ENCODE data around the gene HELZ2. TPM values are rescaled to one million over a fixed set of nuclear protein-coding genes. Genes with fewer than 3 reads are reported as not detected.
"Not testable (repeated sequence)": the region's sequence is repeated elsewhere in the genome, so short reads cannot be mapped to it uniquely, and the experiment has no call there.

The HELZ2 gene
- polyA plus RNA-seq, 3 donors = 3.0 to 15.5 (median 3.3) TPM

DNA sequence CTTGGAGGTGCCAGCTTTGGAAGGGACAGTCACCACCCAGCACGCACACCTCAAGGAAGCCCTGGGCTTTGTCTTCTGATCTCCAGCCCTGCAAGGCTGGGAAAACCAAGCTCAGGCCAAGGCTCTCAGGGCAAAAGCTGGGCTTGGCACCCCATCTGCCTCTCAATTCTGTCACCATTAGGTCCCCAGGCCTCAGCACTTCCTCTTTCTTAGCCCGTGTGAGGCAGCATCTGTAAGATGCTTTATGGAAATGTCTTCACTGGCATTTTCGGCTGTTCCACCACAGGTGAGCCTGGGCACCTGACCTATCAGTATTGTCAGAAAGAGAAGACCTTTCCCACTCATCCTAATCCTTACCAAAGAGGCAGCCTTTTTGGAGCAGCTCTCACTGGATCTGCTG is 28.3 kb upstream of the HELZ2 start:
- H3K36me3 ChIP-seq (replicated peaks in 1 of 2; ENCODE audit: control insufficient read depth in 1 of 2, insufficient read depth in 2 of 2, low read length in 2 of 2) = peaks cover 48 to 70% of the 10 kb centered on the region in 2 donors
- H3K4me1 Mint-ChIP-seq = peaks cover 15% of the 10 kb centered on the region
- H3K4me1 ChIP-seq (ENCODE audit: control insufficient read depth in 1 of 2, insufficient read depth in 2 of 2, low read length in 2 of 2) = peaks cover 4 to 9% of the 10 kb centered on the region in 2 donors
- peaks cover 55 to 86% of the 10 kb centered on the region in 2 donors for H3K36me3 Mint-ChIP-seq
- H4K20me1 ChIP-seq (ENCODE audit: insufficient read depth, low read length) = peaks cover 13% of the 10 kb centered on the region
- no peak overlapping the region for H3K4me3 Mint-ChIP-seq
- no peak overlapping the region for H3K27ac ChIP-seq (ENCODE audit: low read depth in 1 of 2, low read length in 2 of 2)
- no peaks in the 10 kb centered on the region for H3K9me3 ChIP-seq (replicated peaks in 1 of 2; ENCODE audit: control insufficient read depth in 1 of 2, insufficient read depth in 1 of 2, low read length in 2 of 2)
- H3K27me3 Mint-ChIP-seq (ENCODE audit: low read depth in 3 of 3) = peaks cover 0 to 5% (median 0%) of the 10 kb centered on the region in 3 donors
- intact Hi-C loops (cut with micrococcal nuclease) = no loop called here
- H3K9ac ChIP-seq (ENCODE audit: insufficient read depth, low read length, poor library complexity, severe bottlenecking) = no peak overlapping the region
- no peak overlapping the region for H3K4me2 ChIP-seq (replicated peaks; ENCODE audit: extremely low read depth, low read length, poor library complexity, severe bottlenecking)
- no peaks in the 10 kb centered on the region for H3K27me3 ChIP-seq (ENCODE audit: control insufficient read depth in 2 of 2, insufficient read depth in 2 of 2, low read length in 2 of 2)
- TF ChIP-seq, protein P1, sequence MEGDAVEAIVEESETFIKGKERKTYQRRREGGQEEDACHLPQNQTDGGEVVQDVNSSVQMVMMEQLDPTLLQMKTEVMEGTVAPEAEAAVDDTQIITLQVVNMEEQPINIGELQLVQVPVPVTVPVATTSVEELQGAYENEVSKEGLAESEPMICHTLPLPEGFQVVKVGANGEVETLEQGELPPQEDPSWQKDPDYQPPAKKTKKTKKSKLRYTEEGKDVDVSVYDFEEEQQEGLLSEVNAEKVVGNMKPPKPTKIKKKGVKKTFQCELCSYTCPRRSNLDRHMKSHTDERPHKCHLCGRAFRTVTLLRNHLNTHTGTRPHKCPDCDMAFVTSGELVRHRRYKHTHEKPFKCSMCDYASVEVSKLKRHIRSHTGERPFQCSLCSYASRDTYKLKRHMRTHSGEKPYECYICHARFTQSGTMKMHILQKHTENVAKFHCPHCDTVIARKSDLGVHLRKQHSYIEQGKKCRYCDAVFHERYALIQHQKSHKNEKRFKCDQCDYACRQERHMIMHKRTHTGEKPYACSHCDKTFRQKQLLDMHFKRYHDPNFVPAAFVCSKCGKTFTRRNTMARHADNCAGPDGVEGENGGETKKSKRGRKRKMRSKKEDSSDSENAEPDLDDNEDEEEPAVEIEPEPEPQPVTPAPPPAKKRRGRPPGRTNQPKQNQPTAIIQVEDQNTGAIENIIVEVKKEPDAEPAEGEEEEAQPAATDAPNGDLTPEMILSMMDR (IDR thresholded peaks at IDR 0.05) = no peak
- H3K27ac Mint-ChIP-seq = peak overlapping the region in 1 of 7 donors; percentile 68
- WGBS (ENCODE audit: insufficient coverage) = 62% methylated on average over 3 of the region's 3 CpGs
- H2AFZ ChIP-seq (ENCODE audit: insufficient read depth, low read depth, low read length, poor library complexity, severe bottlenecking) = no peak overlapping the region
- no peak for DNase-seq
- H3K79me2 ChIP-seq (ENCODE audit: insufficient read depth, low read length) = no peaks in the 10 kb centered on the region
- H3K9me3 Mint-ChIP-seq = peaks cover 0 to 7% (median 2%) of the 10 kb centered on the region in 7 donors
- H3K4me3 ChIP-seq (replicated peaks in 1 of 3; ENCODE audit: low read depth in 2 of 3, low read length in 3 of 3) = no peak overlapping the region

DNA sequence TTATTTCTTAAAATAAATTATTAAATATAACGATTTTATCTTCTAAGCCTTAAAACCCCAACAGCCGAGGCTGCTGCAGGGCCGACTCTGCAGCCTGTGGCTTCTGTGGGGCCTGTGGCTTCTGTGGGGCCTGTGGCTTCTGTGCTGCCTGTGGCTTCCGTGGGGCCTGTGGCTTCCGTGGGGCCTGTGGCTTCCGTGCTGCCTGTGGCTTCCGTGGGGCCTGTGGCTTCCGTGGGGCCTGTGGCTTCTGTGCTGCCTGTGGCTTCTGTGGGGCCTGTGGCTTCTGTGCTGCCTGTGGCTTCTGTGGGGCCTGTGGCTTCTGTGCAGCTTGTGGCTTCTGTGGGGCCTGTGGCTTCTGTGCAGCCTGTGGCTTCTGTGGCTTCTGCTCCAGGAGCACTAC is 27.6 kb upstream of the HELZ2 start:
- DNase-seq; H3K4me3 ChIP-seq (replicated peaks in 1 of 3; ENCODE audit: low read depth in 2 of 3, low read length in 3 of 3); H2AFZ ChIP-seq (ENCODE audit: insufficient read depth, low read depth, low read length, poor library complexity, severe bottlenecking); intact Hi-C loops (cut with micrococcal nuclease); H3K27ac Mint-ChIP-seq; H3K4me2 ChIP-seq (replicated peaks; ENCODE audit: extremely low read depth, low read length, poor library complexity, severe bottlenecking); H3K27me3 ChIP-seq (ENCODE audit: control insufficient read depth in 2 of 2, insufficient read depth in 2 of 2, low read length in 2 of 2); H3K27ac ChIP-seq (ENCODE audit: low read depth in 1 of 2, low read length in 2 of 2); H3K4me1 ChIP-seq (ENCODE audit: control insufficient read depth in 1 of 2, insufficient read depth in 2 of 2, low read length in 2 of 2); H3K9me3 ChIP-seq (replicated peaks in 1 of 2; ENCODE audit: control insufficient read depth in 1 of 2, insufficient read depth in 1 of 2, low read length in 2 of 2); H3K9ac ChIP-seq (ENCODE audit: insufficient read depth, low read length, poor library complexity, severe bottlenecking); H3K9me3 Mint-ChIP-seq; H3K27me3 Mint-ChIP-seq (ENCODE audit: low read depth in 3 of 3); H3K79me2 ChIP-seq (ENCODE audit: insufficient read depth, low read length); H3K4me3 Mint-ChIP-seq: not testable (repeated sequence)
- 0% methylated on average over 1 of the region's 8 CpGs for WGBS (ENCODE audit: insufficient coverage)
- Mint-ChIP-seq H3K36me3 (peaks cover 58 to 89% of the 10 kb centered on the region in 2 donors), H3K4me1 (peaks cover 11% of the 10 kb centered on the region)
- peaks cover 48 to 73% of the 10 kb centered on the region in 2 donors for H3K36me3 ChIP-seq (replicated peaks in 1 of 2; ENCODE audit: control insufficient read depth in 1 of 2, insufficient read depth in 2 of 2, low read length in 2 of 2)
- H4K20me1 ChIP-seq (ENCODE audit: insufficient read depth, low read length) = peaks cover 12% of the 10 kb centered on the region

All from CD14-positive monocyte (primary cell).